ENCODE measurements around the gene NCLN.

DNA sequence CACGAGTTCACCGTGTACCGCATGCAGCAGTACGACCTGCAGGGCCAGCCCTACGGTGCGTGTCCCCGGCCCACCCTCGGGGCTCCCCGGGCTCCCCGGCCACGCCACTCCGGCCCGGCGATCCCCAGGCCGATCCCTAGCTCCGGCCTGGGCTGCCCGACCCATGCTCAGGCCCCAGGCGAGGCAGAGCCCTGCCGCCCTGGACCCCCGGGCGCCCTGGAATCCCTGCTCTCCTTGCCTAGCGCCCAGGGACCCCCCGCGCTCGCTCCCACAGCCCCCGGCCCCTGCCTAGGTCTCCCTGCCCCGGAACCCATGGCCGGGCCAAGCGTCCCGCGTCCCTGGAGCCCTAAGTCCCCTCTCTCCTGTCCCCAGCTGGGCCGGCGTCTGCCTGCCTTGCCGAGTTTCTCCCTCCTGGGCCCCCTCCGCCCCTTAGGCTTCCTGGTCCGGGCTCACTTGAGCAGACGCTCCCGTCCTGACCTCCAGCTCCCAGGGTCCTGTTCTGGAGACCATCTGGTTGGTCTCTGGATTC, 494 bp downstream of the NCLN start:
- TF ChIP-seq, protein P1, sequence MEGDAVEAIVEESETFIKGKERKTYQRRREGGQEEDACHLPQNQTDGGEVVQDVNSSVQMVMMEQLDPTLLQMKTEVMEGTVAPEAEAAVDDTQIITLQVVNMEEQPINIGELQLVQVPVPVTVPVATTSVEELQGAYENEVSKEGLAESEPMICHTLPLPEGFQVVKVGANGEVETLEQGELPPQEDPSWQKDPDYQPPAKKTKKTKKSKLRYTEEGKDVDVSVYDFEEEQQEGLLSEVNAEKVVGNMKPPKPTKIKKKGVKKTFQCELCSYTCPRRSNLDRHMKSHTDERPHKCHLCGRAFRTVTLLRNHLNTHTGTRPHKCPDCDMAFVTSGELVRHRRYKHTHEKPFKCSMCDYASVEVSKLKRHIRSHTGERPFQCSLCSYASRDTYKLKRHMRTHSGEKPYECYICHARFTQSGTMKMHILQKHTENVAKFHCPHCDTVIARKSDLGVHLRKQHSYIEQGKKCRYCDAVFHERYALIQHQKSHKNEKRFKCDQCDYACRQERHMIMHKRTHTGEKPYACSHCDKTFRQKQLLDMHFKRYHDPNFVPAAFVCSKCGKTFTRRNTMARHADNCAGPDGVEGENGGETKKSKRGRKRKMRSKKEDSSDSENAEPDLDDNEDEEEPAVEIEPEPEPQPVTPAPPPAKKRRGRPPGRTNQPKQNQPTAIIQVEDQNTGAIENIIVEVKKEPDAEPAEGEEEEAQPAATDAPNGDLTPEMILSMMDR (IDR thresholded peaks at IDR 0.05; ENCODE audit: insufficient read depth, low read length) = no peak
- TF ChIP-seq, protein P2, sequence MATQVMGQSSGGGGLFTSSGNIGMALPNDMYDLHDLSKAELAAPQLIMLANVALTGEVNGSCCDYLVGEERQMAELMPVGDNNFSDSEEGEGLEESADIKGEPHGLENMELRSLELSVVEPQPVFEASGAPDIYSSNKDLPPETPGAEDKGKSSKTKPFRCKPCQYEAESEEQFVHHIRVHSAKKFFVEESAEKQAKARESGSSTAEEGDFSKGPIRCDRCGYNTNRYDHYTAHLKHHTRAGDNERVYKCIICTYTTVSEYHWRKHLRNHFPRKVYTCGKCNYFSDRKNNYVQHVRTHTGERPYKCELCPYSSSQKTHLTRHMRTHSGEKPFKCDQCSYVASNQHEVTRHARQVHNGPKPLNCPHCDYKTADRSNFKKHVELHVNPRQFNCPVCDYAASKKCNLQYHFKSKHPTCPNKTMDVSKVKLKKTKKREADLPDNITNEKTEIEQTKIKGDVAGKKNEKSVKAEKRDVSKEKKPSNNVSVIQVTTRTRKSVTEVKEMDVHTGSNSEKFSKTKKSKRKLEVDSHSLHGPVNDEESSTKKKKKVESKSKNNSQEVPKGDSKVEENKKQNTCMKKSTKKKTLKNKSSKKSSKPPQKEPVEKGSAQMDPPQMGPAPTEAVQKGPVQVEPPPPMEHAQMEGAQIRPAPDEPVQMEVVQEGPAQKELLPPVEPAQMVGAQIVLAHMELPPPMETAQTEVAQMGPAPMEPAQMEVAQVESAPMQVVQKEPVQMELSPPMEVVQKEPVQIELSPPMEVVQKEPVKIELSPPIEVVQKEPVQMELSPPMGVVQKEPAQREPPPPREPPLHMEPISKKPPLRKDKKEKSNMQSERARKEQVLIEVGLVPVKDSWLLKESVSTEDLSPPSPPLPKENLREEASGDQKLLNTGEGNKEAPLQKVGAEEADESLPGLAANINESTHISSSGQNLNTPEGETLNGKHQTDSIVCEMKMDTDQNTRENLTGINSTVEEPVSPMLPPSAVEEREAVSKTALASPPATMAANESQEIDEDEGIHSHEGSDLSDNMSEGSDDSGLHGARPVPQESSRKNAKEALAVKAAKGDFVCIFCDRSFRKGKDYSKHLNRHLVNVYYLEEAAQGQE (IDR thresholded peaks at IDR 0.05; ENCODE audit: insufficient replicate concordance, low read depth) = no peak

Measured in HL-60 (cell line).